Activated CD8-positive, alpha-beta memory T cell treated with anti-CD3 and anti-CD28 coated beads for 48 hours (primary cell): ENCODE results near the gene ENTPD1.

Experiments
- DNase-seq, 3 experiments: peaks; one replicate each; pipeline ENCODE4 v3.0.0-alpha.2; 2020; ENCODE audit warnings: low read depth in 2 of 3, low spot score in 2 of 3

ENTPD1 gene

DNA sequence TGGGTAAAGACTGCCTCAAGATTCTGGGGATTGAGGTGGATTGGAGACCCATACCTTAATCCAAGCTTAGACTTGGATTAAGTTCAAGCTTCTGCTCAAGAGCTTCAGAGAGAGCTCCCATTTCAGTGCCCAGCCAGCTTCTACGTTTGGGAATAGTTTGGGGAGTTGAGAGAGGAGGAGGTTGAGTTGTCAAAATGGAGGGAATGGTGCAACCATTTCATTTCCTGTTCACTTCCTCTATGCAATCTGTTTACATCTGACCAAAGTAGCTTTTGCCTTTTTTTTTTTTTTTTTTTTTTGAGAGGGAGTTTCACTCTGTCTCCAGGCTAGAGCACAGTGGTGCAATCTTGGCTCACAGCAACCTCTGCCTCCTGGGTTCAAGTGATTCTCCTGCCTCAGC is 65.8 kb downstream of the ENTPD1 start:
- no peak for DNase-seq

DNA sequence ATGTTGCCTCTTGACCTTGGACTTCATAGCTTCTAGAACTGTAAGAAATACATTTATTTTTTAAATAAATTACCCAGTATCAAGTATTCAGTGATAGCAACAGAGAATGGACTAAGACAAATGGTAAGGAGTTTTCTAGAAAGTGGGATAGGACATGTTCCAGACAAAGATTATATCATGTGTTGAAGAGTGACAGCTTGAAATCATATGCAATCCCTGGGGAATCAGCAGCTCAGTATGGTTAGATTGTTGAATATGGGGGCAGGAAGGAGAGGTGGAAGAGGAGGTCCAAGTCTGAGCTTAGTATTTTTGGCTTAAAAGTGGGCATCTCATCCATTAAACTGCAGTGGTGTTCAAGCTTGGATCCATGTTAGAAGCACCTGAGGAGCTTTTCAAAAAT is 74.1 kb downstream of the ENTPD1 start:
- no peak for DNase-seq

GRCh38 chr10:95831076-95831475 is 75.1 kb downstream of the ENTPD1 start:
- no peak for DNase-seq

- DNase-seq, result no peak
Measured at GRCh38 chr10:95831515-95831914, 75.6 kb downstream of the ENTPD1 start.

GRCh38 chr10:95832216-95833041 is 76.5 kb downstream of the ENTPD1 start:
- DNase-seq, result peak in 1 of 3 experiments; percentile 22

DNA sequence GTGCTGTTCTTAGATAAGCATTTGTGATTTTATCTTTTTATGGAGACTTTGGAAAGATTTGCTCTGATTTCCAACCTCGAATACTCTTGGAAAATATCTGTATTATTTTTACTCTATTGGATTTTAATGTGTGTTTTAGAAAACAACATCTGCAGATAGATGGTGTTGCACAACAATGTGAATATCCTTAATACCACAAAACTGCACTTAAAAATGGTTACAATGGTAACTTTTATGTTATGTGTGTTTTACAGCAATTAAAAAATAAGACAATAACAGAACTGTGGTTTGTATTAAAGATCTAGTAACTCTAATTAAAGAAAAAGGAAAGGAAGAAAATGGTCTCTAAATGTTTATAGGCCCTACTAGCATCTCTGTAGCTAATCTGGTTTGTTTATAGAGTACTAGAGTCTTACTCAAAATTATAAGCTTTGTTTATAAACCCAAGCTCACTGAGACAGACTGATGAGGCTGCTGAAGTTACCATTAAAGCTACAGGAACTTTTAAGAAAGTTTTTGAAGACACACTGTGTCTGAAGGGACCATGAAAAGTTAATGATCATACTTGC is 77.2 kb downstream of the ENTPD1 start:
- no peak for DNase-seq

GRCh38 chr10:95834406-95834805 is 78.4 kb downstream of the ENTPD1 start:
- no peak for DNase-seq

- DNase-seq, result no peak
Measured at GRCh38 chr10:95835149-95835860, 79.3 kb downstream of the ENTPD1 start.

DNA sequence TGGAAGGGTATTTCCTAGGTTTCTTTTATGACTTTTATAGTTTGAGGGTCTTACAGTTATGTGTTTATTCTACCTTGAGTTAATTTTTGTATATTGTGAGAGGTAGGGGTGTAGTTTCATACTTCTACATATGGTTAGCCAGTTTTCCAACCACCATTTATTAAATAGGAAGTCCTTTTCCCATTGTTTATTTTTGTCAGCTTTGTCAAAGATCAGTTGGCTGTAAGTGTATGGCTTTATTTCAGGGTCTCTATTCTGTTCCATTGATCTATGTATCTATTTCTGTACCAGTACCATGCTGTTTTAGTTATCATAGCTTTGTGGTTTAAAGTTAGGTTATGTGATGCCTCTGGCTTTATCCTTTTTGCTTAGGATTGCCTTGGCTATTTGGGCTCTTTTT is 79.9 kb downstream of the ENTPD1 start:
- DNase-seq, result no peak

- no peak for DNase-seq
Measured at GRCh38 chr10:95836610-95837355, 80.8 kb downstream of the ENTPD1 start.

GRCh38 chr10:95837356-95837776 is 81.4 kb downstream of the ENTPD1 start:
- no peak for DNase-seq

DNA sequence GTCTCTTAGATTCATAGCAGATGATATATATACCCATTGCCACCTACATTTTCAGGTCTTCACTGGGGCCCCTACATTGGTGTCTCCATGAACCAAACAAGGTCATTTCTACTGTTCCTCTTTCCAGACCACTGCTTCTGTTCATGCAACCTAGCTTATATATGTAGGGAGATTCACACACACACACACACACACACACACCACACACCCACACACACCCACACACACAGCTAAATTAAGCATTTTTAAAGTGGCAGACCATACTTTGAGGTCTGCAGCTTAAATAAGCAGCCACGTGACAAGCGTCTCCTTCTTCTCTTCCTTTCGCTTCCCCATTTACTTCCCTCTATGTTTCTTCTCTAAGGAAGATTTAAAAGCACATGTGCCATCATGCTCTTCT is 81.8 kb downstream of the ENTPD1 start:
- DNase-seq, result no peak

DNA sequence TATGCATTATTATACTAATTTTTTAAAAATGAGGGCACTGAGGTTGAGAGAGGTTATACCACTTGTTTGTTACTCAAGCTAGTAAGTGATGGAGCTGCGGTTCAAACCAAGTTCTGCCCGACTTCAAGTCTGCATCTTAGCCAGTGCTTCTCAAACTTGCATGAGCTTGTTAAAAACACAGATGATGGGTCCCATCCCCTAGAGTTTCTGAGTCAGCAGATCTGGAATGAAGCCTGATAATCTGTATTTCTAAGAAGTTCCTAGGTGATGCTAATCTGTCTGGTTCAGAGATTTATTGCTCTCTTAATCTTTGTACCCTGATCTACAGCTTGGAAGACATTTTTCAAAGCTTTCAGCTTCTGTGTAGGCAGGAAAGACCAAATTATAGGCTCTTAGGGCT is 84.2 kb downstream of the ENTPD1 start:
- DNase-seq, result no peak

DNA sequence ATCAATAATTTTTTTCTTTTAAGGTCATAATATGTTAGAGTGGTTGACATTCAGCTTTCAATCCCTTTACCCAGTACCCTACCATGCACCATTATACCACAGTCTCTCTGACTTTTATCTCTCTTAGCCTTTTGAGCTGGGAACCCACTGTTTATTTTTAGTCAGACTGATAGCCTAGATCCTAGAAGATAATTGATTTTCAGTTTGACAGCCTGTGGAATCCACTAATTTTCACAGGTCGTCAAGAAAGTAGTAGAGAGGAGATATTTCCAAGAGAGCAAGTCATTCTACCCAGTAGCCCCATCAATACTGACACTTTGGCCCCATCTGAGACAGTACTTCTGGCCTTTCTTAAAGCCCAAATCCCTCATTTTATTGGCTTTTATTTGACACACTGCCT is 84.7 kb downstream of the ENTPD1 start:
- no peak for DNase-seq

DNA sequence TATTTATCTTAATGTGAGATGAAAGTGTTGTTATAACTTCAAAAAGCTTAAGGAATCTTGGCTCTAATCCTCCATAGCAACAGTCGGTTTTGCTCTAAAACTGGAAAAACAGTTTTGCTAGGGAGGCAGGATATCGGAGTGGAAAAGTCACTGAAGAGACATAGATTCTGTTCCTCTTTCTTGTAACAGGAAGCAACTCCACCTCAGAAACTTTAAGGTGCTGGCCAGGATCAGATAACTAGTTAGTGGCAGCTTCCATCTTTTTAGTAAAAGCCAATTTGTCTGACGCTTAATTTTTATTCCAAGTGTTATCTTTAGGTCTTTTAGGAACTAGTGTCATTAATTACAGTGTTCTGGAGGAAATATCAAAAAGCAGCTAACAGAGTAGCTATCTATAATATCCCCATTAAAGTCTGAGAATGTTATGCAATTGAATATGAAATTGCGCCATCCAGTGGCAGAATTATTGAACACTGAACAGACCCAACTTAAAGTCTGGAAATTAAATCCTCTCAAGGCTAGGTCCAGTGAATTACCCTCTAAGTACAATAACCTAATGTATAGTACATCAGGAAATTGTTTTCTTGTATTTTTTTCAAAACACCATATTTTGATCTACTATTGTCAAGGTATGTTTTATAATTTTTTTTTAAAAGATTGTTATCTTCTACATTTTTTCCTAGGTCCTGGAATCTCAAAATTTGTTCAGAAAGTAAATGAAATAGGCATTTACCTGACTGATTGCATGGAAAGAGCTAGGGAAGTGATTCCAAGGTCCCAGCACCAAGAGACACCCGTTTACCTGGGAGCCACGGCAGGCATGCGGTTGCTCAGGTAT is 85.9 kb downstream of the ENTPD1 start:
- DNase-seq, result no peak

- no peak for DNase-seq
Measured at GRCh38 chr10:95845411-95845810, 89.4 kb downstream of the ENTPD1 start.

- DNase-seq, result no peak
Measured at GRCh38 chr10:95847007-95847406, 91.0 kb downstream of the ENTPD1 start.

- DNase-seq, result no peak
Measured at GRCh38 chr10:95848841-95849240, 92.9 kb downstream of the ENTPD1 start.

GRCh38 chr10:95850791-95851190 is 94.8 kb downstream of the ENTPD1 start:
- DNase-seq, result no peak

- no peak for DNase-seq
Measured at GRCh38 chr10:95860166-95860940, 104.4 kb downstream of the ENTPD1 start.
